HepG2 (cell line): ENCODE results near the gene IL17RB. TPM values are rescaled to one million over a fixed set of nuclear protein-coding genes. Genes with fewer than 3 reads are reported as not detected.

Experiments used
- ATAC-seq: fragments of 200-7000 bp; cut with Tn5 transposase; 3 replicates; pipeline ENCODE4 v1.9.1; 2020; ENCODE audit warnings: mild to moderate bottlenecking, moderate library complexity
- BruUV-seq: library from RNA; stranded (reverse); fragments of 400-500 nt; replicated peaks from 2 replicates; lab custom pipeline; 2021; lab: Mats Ljungman, UMichigan
- CTCF ChIA-PET: fragments of 300-600 bp; formaldehyde crosslinking; extraction: SDS; loops from one replicate; lab custom pipeline; 2021; ENCODE audit warnings: low total read pairs, inconsistent platforms, low intra/inter-chr PET ratio; lab: Yijun Ruan, JAX
- POLR2A ChIA-PET: fragments of 350-600 bp; sonication (Branson Sonifier 250); formaldehyde crosslinking; loops from one replicate; lab custom pipeline; 2020; ENCODE audit warnings: antibody characterized with exemption, inconsistent platforms; lab: Yijun Ruan, JAX
- DNase-seq: peaks from one replicate; pipeline ENCODE4 v3.0.0-alpha.2; 2015; ENCODE audit warnings: low spot score
- FAIRE-seq: peaks from 3 replicates; lab custom pipeline; 2011; peaks lifted over from hg19 to GRCh38; lab: Jason Lieb, UNC
- H2AFZ ChIP-seq: one replicate; pipeline ENCODE4 v1.6.1; 2011; ENCODE audit warnings: low read length, inconsistent platforms
- H3K27ac ChIP-seq: fragments of 300-600 bp; 3 replicates; pipeline ENCODE4 v1.8.0; 2011; ENCODE audit warnings: mixed run types, mild to moderate bottlenecking, mixed read lengths, low read length, inconsistent platforms; ENCODE audit not compliant: insufficient read depth; ENCODE audit errors: extremely low read length
- H3K27me3 ChIP-seq, 2 experiments: fragments of 200-600 bp in 1 of 2; 2 replicates in 1 of 2; 3 replicates in 1 of 2; pipeline versions ENCODE4 v1.6.0 to v1.8.0; 2011; ENCODE audit warnings: low read length in 2 of 2, mild to moderate bottlenecking in 2 of 2, moderate library complexity in 2 of 2, inconsistent platforms in 1 of 2; ENCODE audit not compliant: insufficient read depth in 2 of 2, control insufficient read depth in 1 of 2
- H3K36me3 ChIP-seq, 2 experiments: fragments of 200-600 bp in 1 of 2; replicated peaks in 1 of 2; 2 replicates in 1 of 2; 3 replicates in 1 of 2; pipeline versions ENCODE4 v1.5.1 to v1.8.0; 2011; ENCODE audit warnings: low read length in 2 of 2, inconsistent platforms in 1 of 2; ENCODE audit not compliant: insufficient read depth in 2 of 2, control insufficient read depth in 1 of 2
- H3K4me1 ChIP-seq: 2 replicates; pipeline ENCODE4 v1.5.1; 2012; ENCODE audit warnings: low read length, inconsistent platforms; ENCODE audit not compliant: insufficient read depth
- H3K4me2 ChIP-seq: 2 replicates; pipeline ENCODE4 v1.6.0; 2011; ENCODE audit warnings: low read depth, low read length, inconsistent platforms
- H3K4me3 ChIP-seq, 3 experiments: fragments of 200-600 bp in 1 of 3; sonication (generic), shearing (Covaris generic) in 1 of 3; replicated peaks in 1 of 3; 2 replicates each; pipeline ENCODE4 v1.5.1; 2011 to 2016; ENCODE audit warnings: low read length in 3 of 3, inconsistent platforms in 2 of 3, low read depth in 2 of 3, mild to moderate bottlenecking in 2 of 3, control low read depth in 1 of 3, mixed read lengths in 1 of 3; ENCODE audit not compliant: insufficient read depth in 1 of 3
- H3K79me2 ChIP-seq: one replicate; pipeline ENCODE4 v1.6.1; 2011; ENCODE audit warnings: low read length, inconsistent platforms; ENCODE audit not compliant: insufficient read depth
- H3K9ac ChIP-seq: 2 replicates; pipeline ENCODE4 v1.6.0; 2011; ENCODE audit warnings: mild to moderate bottlenecking, low read depth, low read length, inconsistent platforms; ENCODE audit not compliant: insufficient read depth
- H3K9me3 ChIP-seq: 2 replicates; pipeline ENCODE4 v1.5.1; 2012; ENCODE audit warnings: mild to moderate bottlenecking, low read length
- H4K20me1 ChIP-seq: 2 replicates; pipeline ENCODE4 v1.6.0; 2011; ENCODE audit warnings: inconsistent platforms, mild to moderate bottlenecking, low read length, moderate library complexity; ENCODE audit not compliant: insufficient read depth
- AKAP8 ChIP-seq: sonication (generic); formaldehyde crosslinking; IDR thresholded peaks from 2 replicates; pipeline ENCODE4 v1.5.1; 2020; ENCODE audit warnings: mild to moderate bottlenecking, missing genetic modification reagents
- ATF1 ChIP-seq: IDR thresholded peaks from 2 replicates; pipeline ENCODE4 v1.6.1; 2016; ENCODE audit warnings: mild to moderate bottlenecking, control low read depth
- CBX1 ChIP-seq: IDR thresholded peaks from one replicate; pipeline ENCODE4 v1.6.1; 2016; ENCODE audit warnings: antibody characterized with exemption, low read depth
- DMAP1 ChIP-seq: IDR thresholded peaks from 2 replicates; pipeline ENCODE4 v1.6.1; 2016
- EHMT2 ChIP-seq: fragments of 200-600 bp; sonication (generic); IDR thresholded peaks from 2 replicates; pipeline ENCODE4 v1.7.0; 2017; ENCODE audit warnings: antibody characterized with exemption, low read depth, low read length, borderline replicate concordance
- HMGA1 ChIP-seq: sonication (generic); formaldehyde crosslinking; conservative IDR thresholded peaks from 2 replicates; pipeline ENCODE4 v1.4.0; 2020; ENCODE audit warnings: missing genetic modification reagents
- HOXA9 ChIP-seq: sonication (generic); formaldehyde crosslinking; IDR thresholded peaks from 2 replicates; pipeline ENCODE4 v1.8.1; 2022; ENCODE audit warnings: missing genetic modification reagents, mild to moderate bottlenecking, moderate library complexity, borderline replicate concordance
- ISL2 ChIP-seq: sonication (generic); formaldehyde crosslinking; IDR thresholded peaks from 2 replicates; pipeline ENCODE4 v1.5.0; 2020; ENCODE audit warnings: missing genetic modification reagents
- MED13 ChIP-seq: sonication (generic); formaldehyde crosslinking; IDR thresholded peaks from 2 replicates; pipeline ENCODE4 v1.5.0; 2020; ENCODE audit warnings: missing genetic modification reagents
- NFYC ChIP-seq: IDR thresholded peaks from 2 replicates; pipeline ENCODE4 v1.6.1; 2016; ENCODE audit warnings: missing genetic modification reagents, missing compliant biosample characterization
- NRL ChIP-seq: sonication (generic); formaldehyde crosslinking; IDR thresholded peaks from 2 replicates; pipeline ENCODE4 v1.5.0; 2020; ENCODE audit warnings: missing genetic modification reagents, mild to moderate bottlenecking, moderate library complexity, borderline replicate concordance
- POLR2AphosphoS5 ChIP-seq: IDR thresholded peaks from 2 replicates; pipeline ENCODE4 v1.6.1; 2012; ENCODE audit warnings: low read depth, low read length
- PTBP1 ChIP-seq: fragments of 200-400 bp; formaldehyde crosslinking; IDR thresholded peaks from 2 replicates; pipeline ENCODE4 v1.6.1; 2018; ENCODE audit warnings: low read length, low read depth; ENCODE audit not compliant: poor library complexity, severe bottlenecking
- SALL2 ChIP-seq: sonication (generic); formaldehyde crosslinking; IDR thresholded peaks from 2 replicates; pipeline ENCODE4 v1.8.1; 2023; ENCODE audit warnings: mild to moderate bottlenecking, missing genetic modification reagents, inconsistent platforms
- SRY ChIP-seq: sonication (generic); formaldehyde crosslinking; IDR thresholded peaks from 2 replicates; pipeline ENCODE4 v1.8.0; 2022; ENCODE audit warnings: mild to moderate bottlenecking, missing genetic modification reagents
- ZBTB20 ChIP-seq: sonication (generic); formaldehyde crosslinking; IDR thresholded peaks from 2 replicates; pipeline ENCODE4 v1.8.1; 2023; ENCODE audit warnings: missing genetic modification reagents, low read depth, mild to moderate bottlenecking, borderline replicate concordance
- ZBTB21 ChIP-seq: sonication (generic); formaldehyde crosslinking; IDR thresholded peaks from 2 replicates; pipeline ENCODE4 v1.4.0; 2020; ENCODE audit warnings: missing genetic modification reagents
- ZBTB49 ChIP-seq: sonication (generic); formaldehyde crosslinking; IDR thresholded peaks from 2 replicates; pipeline ENCODE4 v1.4.0; 2020; ENCODE audit warnings: missing genetic modification reagents, borderline replicate concordance
- ZBTB8A ChIP-seq: sonication (generic); formaldehyde crosslinking; IDR thresholded peaks from 2 replicates; pipeline ENCODE4 v1.4.0; 2020; ENCODE audit warnings: mild to moderate bottlenecking, low read depth, missing genetic modification reagents, borderline replicate concordance
- ZMYM4 ChIP-seq: sonication (generic); formaldehyde crosslinking; IDR thresholded peaks from 2 replicates; pipeline ENCODE4 v1.8.1; 2023; ENCODE audit warnings: mild to moderate bottlenecking, missing genetic modification reagents
- ZNF879 ChIP-seq: sonication (generic); formaldehyde crosslinking; IDR thresholded peaks from 2 replicates; pipeline ENCODE4 v1.8.1; 2023; ENCODE audit warnings: missing genetic modification reagents
- ZSCAN25 ChIP-seq: sonication (generic); formaldehyde crosslinking; IDR thresholded peaks from 2 replicates; pipeline ENCODE4 v1.8.0; 2022; ENCODE audit warnings: mild to moderate bottlenecking, missing genetic modification reagents
- WGBS: methylation state at CpG from one replicate; pipeline ENCODE4 v1.1.6; 2017; ENCODE audit warnings: low lambda C conversion rate; 5-methylcytosine and 5-hydroxymethylcytosine counted together
- in situ Hi-C: cut with HindIII; loops from 2 replicates; pipeline ENCODE4 v1.10.0; 2017; ENCODE audit warnings: low pct_unique_long_range_greater_than_20kb; ENCODE audit not compliant: extremely low pct_ligation_motif_present
- intact Hi-C: fragments of 100-400 bp; cut with micrococcal nuclease; formaldehyde crosslinking; loops from one replicate; pipeline ENCODE4 v1.10.0; 2022; ENCODE audit not compliant: unreplicated experiment
- polyA plus RNA-seq, 8 experiments: library from polyadenylated mRNA; depleted of rRNA in 3 of 8; stranded (reverse) in 7 of 8; unstranded in 1 of 8; fragments of >200 nt; fragmentation: Illumina TruSeq in 4 of 8; extraction: Trizol in 4 of 8; gene quantifications; 2 replicates each; pipeline versions ENCODE4 v1.2.1 to v1.2.3, GENCODE V29; 2011 to 2016; ENCODE audit warnings: low read depth in 4 of 8, missing spikeins in 1 of 8, mixed read lengths in 1 of 8; ENCODE audit not compliant: insufficient read depth in 1 of 8
- total RNA-seq, 5 experiments: library from RNA; depleted of rRNA; stranded (reverse); fragments of >200 nt; fragmentation: Illumina TruSeq; extraction: Trizol; gene quantifications; 2 replicates each; pipeline ENCODE4 v1.2.3, GENCODE V29; 2016; ENCODE audit warnings: low read depth in 1 of 5
- TF ChIP-seq, protein P1 (sequence below): sonication (generic); formaldehyde crosslinking; IDR thresholded peaks from 2 replicates; pipeline ENCODE4 v1.4.0; 2020; ENCODE audit warnings: missing genetic modification reagents, borderline replicate concordance

Gene IL17RB
- total and polyA plus RNA-seq, 2 of the 13 experiments (the other 11 are each of a cell fraction or from before 2014, with no cell fraction given): 130 to 190 TPM

DNA sequence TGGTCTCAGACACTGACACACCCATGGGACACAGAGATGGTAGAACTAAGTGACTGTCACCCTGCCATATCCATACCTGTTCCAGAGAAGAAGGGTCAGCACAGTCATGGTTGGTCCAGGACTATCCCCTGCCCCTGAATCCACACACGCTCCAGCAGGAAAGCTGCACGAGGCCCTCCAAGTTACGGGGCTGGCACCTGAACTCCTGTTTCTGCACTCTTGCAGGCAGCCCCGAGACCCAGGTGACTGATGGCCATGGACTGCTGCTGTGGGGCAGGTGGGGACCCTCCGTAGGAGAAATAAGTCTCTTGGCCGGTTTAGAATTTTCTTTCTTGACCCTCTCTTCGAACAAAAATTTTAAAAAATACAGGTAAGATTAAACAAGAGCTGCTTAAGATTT lies 30.7 kb upstream of the IL17RB start:
- no peak for DNase-seq
- ChIA-PET CTCF (no interaction called here), POLR2A (interaction anchor here (12.1 kb wide), 1 partner anchor 27 kb away, joined by 156 read pairs; the partner anchor contains the start of gene CHDH)
- no peaks in the 10 kb centered on the region for H3K27me3 ChIP-seq
- peaks cover 14% of the 10 kb centered on the region for H4K20me1 ChIP-seq
- H3K4me3 ChIP-seq: no peak overlapping the region
- no peak overlapping the region for H3K27ac ChIP-seq
- 92% methylated on average over 7 of the region's 7 CpGs for WGBS
- no peaks in the 10 kb centered on the region for H3K9me3 ChIP-seq
- no peak overlapping the region for H3K9ac ChIP-seq
- no peak for FAIRE-seq
- no peak for ATAC-seq
- in situ Hi-C loops: no loop called here
- intact Hi-C loops: no loop called here
- H3K36me3 ChIP-seq: peaks cover 30 to 53% of the 10 kb centered on the region in 2 experiments
- H2AFZ ChIP-seq: no peak overlapping the region
- BruUV-seq: no TSS peak
- peaks cover 33% of the 10 kb centered on the region for H3K4me1 ChIP-seq
- H3K79me2 ChIP-seq: no peaks in the 10 kb centered on the region
- H3K4me2 ChIP-seq: no peak overlapping the region
- no peak for TF ChIP-seq ZMYM4 (CRISPR knock-in tag)
- TF ChIP-seq AKAP8 (CRISPR knock-in tag): 0 out of 2 replicates have a peak, but pooled peaks have one; percentile 34
- no peak for TF ChIP-seq NFYC (CRISPR knock-in tag)
- no peak for TF ChIP-seq SRY (CRISPR knock-in tag)
- TF ChIP-seq EHMT2: no peak
- no peak for TF ChIP-seq PTBP1
- TF ChIP-seq, protein P1, sequence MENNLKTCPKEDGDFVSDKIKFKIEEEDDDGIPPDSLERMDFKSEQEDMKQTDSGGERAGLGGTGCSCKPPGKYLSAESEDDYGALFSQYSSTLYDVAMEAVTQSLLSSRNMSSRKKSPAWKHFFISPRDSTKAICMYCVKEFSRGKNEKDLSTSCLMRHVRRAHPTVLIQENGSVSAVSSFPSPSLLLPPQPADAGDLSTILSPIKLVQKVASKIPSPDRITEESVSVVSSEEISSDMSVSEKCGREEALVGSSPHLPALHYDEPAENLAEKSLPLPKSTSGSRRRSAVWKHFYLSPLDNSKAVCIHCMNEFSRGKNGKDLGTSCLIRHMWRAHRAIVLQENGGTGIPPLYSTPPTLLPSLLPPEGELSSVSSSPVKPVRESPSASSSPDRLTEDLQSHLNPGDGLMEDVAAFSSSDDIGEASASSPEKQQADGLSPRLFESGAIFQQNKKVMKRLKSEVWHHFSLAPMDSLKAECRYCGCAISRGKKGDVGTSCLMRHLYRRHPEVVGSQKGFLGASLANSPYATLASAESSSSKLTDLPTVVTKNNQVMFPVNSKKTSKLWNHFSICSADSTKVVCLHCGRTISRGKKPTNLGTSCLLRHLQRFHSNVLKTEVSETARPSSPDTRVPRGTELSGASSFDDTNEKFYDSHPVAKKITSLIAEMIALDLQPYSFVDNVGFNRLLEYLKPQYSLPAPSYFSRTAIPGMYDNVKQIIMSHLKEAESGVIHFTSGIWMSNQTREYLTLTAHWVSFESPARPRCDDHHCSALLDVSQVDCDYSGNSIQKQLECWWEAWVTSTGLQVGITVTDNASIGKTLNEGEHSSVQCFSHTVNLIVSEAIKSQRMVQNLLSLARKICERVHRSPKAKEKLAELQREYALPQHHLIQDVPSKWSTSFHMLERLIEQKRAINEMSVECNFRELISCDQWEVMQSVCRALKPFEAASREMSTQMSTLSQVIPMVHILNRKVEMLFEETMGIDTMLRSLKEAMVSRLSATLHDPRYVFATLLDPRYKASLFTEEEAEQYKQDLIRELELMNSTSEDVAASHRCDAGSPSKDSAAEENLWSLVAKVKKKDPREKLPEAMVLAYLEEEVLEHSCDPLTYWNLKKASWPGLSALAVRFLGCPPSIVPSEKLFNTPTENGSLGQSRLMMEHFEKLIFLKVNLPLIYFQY (CRISPR knock-in tag): no peak
- TF ChIP-seq ZNF879 (CRISPR knock-in tag): no peak
- TF ChIP-seq NRL: no peak
- no peak for TF ChIP-seq ZBTB21 (CRISPR knock-in tag)
- no peak for TF ChIP-seq ZSCAN25 (CRISPR knock-in tag)
- no peak for TF ChIP-seq MED13 (CRISPR knock-in tag)
- TF ChIP-seq CBX1: no peak
- TF ChIP-seq HMGA1 (CRISPR knock-in tag): no peak
- TF ChIP-seq ISL2 (CRISPR knock-in tag): no peak
- TF ChIP-seq SALL2: no peak
- no peak for TF ChIP-seq ATF1 (CRISPR knock-in tag)
- TF ChIP-seq DMAP1 (CRISPR knock-in tag): no peak
- no peak for TF ChIP-seq ZBTB8A (CRISPR knock-in tag)
- peak; percentile 12; the same call in 1 of the 2 replicates for TF ChIP-seq POLR2AphosphoS5
- no peak for TF ChIP-seq HOXA9 (CRISPR knock-in tag)
- no peak for TF ChIP-seq ZBTB49 (CRISPR knock-in tag)
- TF ChIP-seq ZBTB20 (CRISPR knock-in tag): no peak
